CD4-positive, alpha-beta T cell (primary cell): Measurements from ENCODE around the gene PRPSAP2. TPM values are rescaled to one million over a fixed set of nuclear protein-coding genes. Genes with fewer than 3 reads are reported as not detected.
"Not testable (repeated sequence)": the region's sequence is repeated elsewhere in the genome, so short reads cannot be mapped to it uniquely, and the experiment has no call there.

ENCODE experiments used
- ATAC-seq: fragments of 200-7000 bp; cut with Tn5 transposase; one replicate; pipeline ENCODE4 v1.10.0; 2022; ENCODE audit warnings: mild to moderate bottlenecking; ENCODE audit not compliant: poor library complexity
- CTCF ChIA-PET: fragments of 350-600 bp; sonication (Branson Sonifier 250); formaldehyde crosslinking; loops from one replicate; lab custom pipeline; 2021; ENCODE audit warnings: antibody characterized with exemption, inconsistent platforms; lab: Charles Lee
- POLR2A ChIA-PET: fragments of 350-600 bp; sonication (Branson Sonifier 250); formaldehyde crosslinking; loops from one replicate; lab custom pipeline; 2021; ENCODE audit warnings: antibody characterized with exemption, inconsistent platforms; lab: Charles Lee
- DNase-seq, 14 experiments: peaks; one replicate each; pipeline ENCODE4 v3.0.0-alpha.2; 2013 to 2020; ENCODE audit warnings: mixed read lengths in 2 of 14
- H3K27ac ChIP-seq, 2 donors: one replicate each; pipeline versions ENCODE4 v1.5.1 to v1.7.0; 2013; ENCODE audit warnings: low read length in 2 of 2, low read depth in 1 of 2, mild to moderate bottlenecking in 1 of 2
- H3K27me3 ChIP-seq, 2 experiments: 1 replicate in 1 of 2; 2 replicates in 1 of 2; pipeline versions ENCODE4 v1.6.1 to v1.7.0; 2013; ENCODE audit warnings: low read length in 2 of 2, control low read depth in 1 of 2, mild to moderate bottlenecking in 1 of 2, moderate library complexity in 1 of 2; ENCODE audit not compliant: insufficient read depth in 2 of 2, control insufficient read depth in 1 of 2
- H3K36me3 ChIP-seq: one replicate; pipeline ENCODE4 v1.6.1; 2013; ENCODE audit warnings: low read length, control low read depth; ENCODE audit not compliant: insufficient read depth
- H3K4me1 ChIP-seq: one replicate; pipeline ENCODE4 v1.6.1; 2013; ENCODE audit warnings: low read length, control low read depth; ENCODE audit not compliant: insufficient read depth
- H3K4me3 ChIP-seq: one replicate; pipeline ENCODE4 v1.5.1; 2013; ENCODE audit warnings: mild to moderate bottlenecking, low read length, moderate library complexity
- H3K9me3 ChIP-seq, 2 experiments: 1 replicate in 1 of 2; 2 replicates in 1 of 2; pipeline versions ENCODE4 v1.6.1 to v1.7.0; 2013; ENCODE audit warnings: low read length in 2 of 2, mild to moderate bottlenecking in 2 of 2, control low read depth in 1 of 2, moderate library complexity in 1 of 2; ENCODE audit not compliant: control insufficient read depth in 1 of 2, insufficient read depth in 1 of 2
- H3K27ac Mint-ChIP-seq: one replicate; pipeline ENCODE4 v1.8.0; 2020; ENCODE audit warnings: mixed read lengths
- H3K27me3 Mint-ChIP-seq: one replicate; pipeline ENCODE4 v1.8.0; 2021; ENCODE audit warnings: mixed read lengths
- H3K36me3 Mint-ChIP-seq: one replicate; pipeline ENCODE4 v1.8.0; 2021; ENCODE audit warnings: low read depth, mixed read lengths
- H3K4me1 Mint-ChIP-seq: one replicate; pipeline ENCODE4 v1.8.0; 2021; ENCODE audit warnings: low read depth, mixed read lengths
- H3K4me3 Mint-ChIP-seq: one replicate; pipeline ENCODE4 v1.8.0; 2020; ENCODE audit warnings: mild to moderate bottlenecking, mixed read lengths
- H3K9me3 Mint-ChIP-seq: one replicate; pipeline ENCODE4 v1.8.0; 2020; ENCODE audit warnings: mixed read lengths
- CTCF ChIP-seq: fragments of 200-600 bp; IDR thresholded peaks from one replicate; pipeline ENCODE4 v1.8.0; 2022; ENCODE audit warnings: antibody characterized with exemption, mild to moderate bottlenecking
- intact Hi-C, 2 experiments: fragments of 100-400 bp; cut with DNase I in 1 of 2; cut with micrococcal nuclease in 1 of 2; formaldehyde crosslinking; loops; one replicate each; pipeline versions ENCODE4 v1.15.1 to v1.9.0; 2023 to 2025; cut with DNase I, micrococcal nuclease
- polyA plus RNA-seq, 2 donors: library from polyadenylated mRNA; unstranded; fragments of 120-200 nt; gene quantifications; one replicate each; pipeline ENCODE4 v1.2.1, GENCODE V29; 2013
- total RNA-seq, 174 experiments: library from RNA in 2 of 174; stranded (reverse) in 2 of 174; gene quantifications; one replicate each; pipeline ENCODE4 v1.2.3 and lab custom pipeline; 2021 to 2026

Gene PRPSAP2
- total RNA-seq, result 10 to 100 TPM; 24.9 to 25.5 TPM
- polyA plus RNA-seq (2013, experiment 1 of 2), result 37.8 TPM
- polyA plus RNA-seq (2013, experiment 2 of 2), result 40.6 TPM
- 26.7 to 80.2 (median 48.0) reads per million in 172 experiments for total RNA-seq (lab: John Stamatoyannopoulos, UW)

- Histone ChIP-seq H3K4me3 (peak within 1 kb of the TSS; percentile 93), H3K27me3 (no peaks in the 10 kb centered on the region), H3K4me1 (peaks cover 56% of the 10 kb centered on the region), H3K9me3 (no peaks in the 10 kb centered on the region), H3K27ac (peak within 1 kb of the TSS; percentile 48 to 50), H3K36me3 (no peaks in the 10 kb centered on the region)
- intact Hi-C loops, result loop anchor here (2.0 to 5.0 kb wide), 2 partner anchors 43 to 149 kb away; no protein-coding TSS in a partner anchor
- TF ChIP-seq CTCF, result no peak
- CTCF ChIA-PET, result interaction anchor here (0.8 to 1.2 kb wide), 2 partner anchors 25 to 232 kb away, joined by 3 to 4 read pairs; no protein-coding TSS in a partner anchor
- Mint-ChIP-seq H3K4me1 (peaks cover 55% of the 10 kb centered on the region), H3K4me3 (peak within 1 kb of the TSS; percentile 92), H3K36me3 (peaks cover 6% of the 10 kb centered on the region), H3K27ac (peak within 1 kb of the TSS; percentile 81), H3K9me3 (no peaks in the 10 kb centered on the region), H3K27me3 (no peaks in the 10 kb centered on the region)
- ATAC-seq (peak; percentile 77), DNase-seq (peak; percentile 86 to 98 (median 94))
- POLR2A ChIA-PET, result interaction anchor here (0.7 to 2.4 kb wide), 8 partner anchors 41 to 520 kb away, joined by 3 to 17 read pairs (median 5); partner anchors contain the start of genes FAM83G and MAPK7
Measured at GRCh38 chr17:18857864-18858566, at the start of gene PRPSAP2. Gene PRPSAP2, plus strand, starts transcription at chr17:18858131. Its CDS starts 7,703 bp downstream, at chr17:18865834.

GRCh38 chr17:18815924-18816323 lies 42.0 kb upstream of the PRPSAP2 start:
- H3K36me3 ChIP-seq, H3K4me3 ChIP-seq, H3K9me3 ChIP-seq, H3K36me3 Mint-ChIP-seq, H3K4me3 Mint-ChIP-seq, ATAC-seq, DNase-seq, H3K27ac ChIP-seq, H3K27me3 ChIP-seq, POLR2A ChIA-PET, H3K27ac Mint-ChIP-seq, H3K27me3 Mint-ChIP-seq, H3K9me3 Mint-ChIP-seq, H3K4me1 ChIP-seq, H3K4me1 Mint-ChIP-seq: not testable (repeated sequence)
- intact Hi-C loops, result loop anchor here in 1 of 2 experiments (10.0 kb wide), 1 partner anchor 139 kb away; the partner anchor contains the start of gene SLC5A10
- CTCF ChIA-PET, result interaction anchor here (1.2 kb wide), 1 partner anchor 145 kb away, joined by 3 read pairs; no protein-coding TSS in a partner anchor

DNA sequence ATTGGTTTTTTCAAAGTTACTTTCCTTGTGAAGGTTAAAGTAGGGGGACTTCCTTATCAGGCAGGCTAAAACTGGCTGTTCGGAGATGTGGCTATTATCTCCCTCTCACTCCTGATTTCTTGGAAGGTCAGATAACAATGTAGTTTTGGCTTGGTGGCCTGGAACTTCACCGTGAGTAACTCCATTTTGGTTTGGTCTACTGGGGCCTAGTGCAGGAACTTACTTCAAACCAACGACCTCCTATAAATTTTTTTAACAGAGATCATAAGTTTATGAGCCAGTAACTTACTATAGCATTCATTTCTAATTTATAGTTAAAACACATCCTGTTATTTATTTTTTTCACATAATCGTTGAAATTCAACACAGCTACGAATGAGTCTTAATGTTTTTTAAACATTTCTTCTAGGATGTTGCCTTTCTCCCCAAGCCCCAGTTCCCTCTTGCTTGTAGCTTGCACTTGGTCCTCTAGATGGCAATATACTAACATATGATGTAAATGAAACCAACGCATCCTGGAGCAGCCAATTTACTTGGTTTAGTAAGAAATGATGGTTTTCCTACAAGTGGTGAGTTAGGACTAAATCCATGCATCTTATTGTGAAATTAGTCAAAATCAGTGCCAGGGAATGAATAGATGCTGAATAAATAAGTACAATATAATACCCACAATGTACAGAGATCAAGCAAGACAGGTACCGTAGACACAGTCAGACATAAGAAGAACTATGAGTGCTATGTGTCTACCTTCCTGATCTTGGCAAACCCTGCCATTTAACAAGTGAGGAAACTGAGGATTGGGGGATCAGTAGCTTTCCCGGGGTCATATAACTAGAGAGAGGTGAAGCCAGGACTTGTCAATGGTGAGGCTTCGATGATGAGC lies 41.2 kb upstream of the PRPSAP2 start:
- not testable (repeated sequence) for H3K36me3 ChIP-seq, H3K27ac Mint-ChIP-seq, H3K9me3 ChIP-seq, H3K4me3 ChIP-seq, H3K4me3 Mint-ChIP-seq, H3K27ac ChIP-seq, H3K9me3 Mint-ChIP-seq, H3K27me3 Mint-ChIP-seq, H3K27me3 ChIP-seq, H3K4me1 ChIP-seq, H3K4me1 Mint-ChIP-seq, H3K36me3 Mint-ChIP-seq
- POLR2A ChIA-PET, result interaction anchor here (1.2 kb wide), 1 partner anchor 139 kb away, joined by 3 read pairs; no protein-coding TSS in a partner anchor
- DNase-seq (peak in 9 of 14 experiments; percentile 9 to 78 (median 38)), ATAC-seq (peak; percentile 96)
- intact Hi-C loops, result loop anchor here in 1 of 2 experiments (10.0 kb wide), 1 partner anchor 138 kb away; the partner anchor contains the start of gene SLC5A10
- TF ChIP-seq CTCF, result peak; percentile 78
- CTCF ChIA-PET, result interaction anchor here (1.2 kb wide), 1 partner anchor 145 kb away, joined by 3 read pairs; no protein-coding TSS in a partner anchor

GRCh38 chr17:18821430-18821829 lies 36.5 kb upstream of the PRPSAP2 start:
- H3K4me3 Mint-ChIP-seq, POLR2A ChIA-PET, H3K27me3 ChIP-seq, H3K36me3 Mint-ChIP-seq, H3K27ac Mint-ChIP-seq, H3K4me1 Mint-ChIP-seq, H3K36me3 ChIP-seq, ATAC-seq, H3K9me3 ChIP-seq, DNase-seq, H3K4me3 ChIP-seq, H3K27ac ChIP-seq, H3K27me3 Mint-ChIP-seq, H3K9me3 Mint-ChIP-seq, H3K4me1 ChIP-seq, CTCF ChIA-PET: not testable (repeated sequence)
- intact Hi-C loops, result loop anchor here in 1 of 2 experiments (10.0 kb wide), 1 partner anchor 193 kb away; no protein-coding TSS in a partner anchor

DNA sequence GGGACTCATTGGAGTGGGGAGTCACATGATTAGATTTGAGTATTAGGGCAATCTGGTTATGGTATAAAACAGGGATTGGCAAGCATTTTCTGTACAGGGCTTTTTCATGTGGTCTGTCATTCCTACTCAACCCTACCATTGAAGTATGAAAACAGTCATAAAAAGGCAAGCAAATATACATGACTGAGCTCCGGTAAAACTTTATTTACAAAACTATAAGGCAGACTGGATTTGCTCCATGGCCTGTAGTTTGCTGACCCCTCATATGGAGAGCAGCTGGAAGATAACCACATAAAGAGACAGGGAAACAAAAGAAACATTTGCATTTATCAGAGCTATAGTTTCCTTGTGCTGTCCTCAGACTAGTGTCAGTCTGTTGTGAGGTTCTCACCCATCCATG lies 30.3 kb upstream of the PRPSAP2 start:
- H3K27me3 ChIP-seq, H3K27ac Mint-ChIP-seq, H3K27ac ChIP-seq, POLR2A ChIA-PET, H3K36me3 Mint-ChIP-seq, H3K4me1 Mint-ChIP-seq, H3K9me3 Mint-ChIP-seq, H3K9me3 ChIP-seq, H3K36me3 ChIP-seq, H3K4me3 ChIP-seq, H3K27me3 Mint-ChIP-seq, ATAC-seq, H3K4me3 Mint-ChIP-seq, DNase-seq, CTCF ChIA-PET, H3K4me1 ChIP-seq: not testable (repeated sequence)
- intact Hi-C loops, result loop anchor here in 1 of 2 experiments (10.0 kb wide), 1 partner anchor 187 kb away; no protein-coding TSS in a partner anchor
